ENCODE data around the gene FBXW5.

GRCh38 chr9:136978073-136978864, 33.7 kb upstream of the FBXW5 start:
- TF ChIP-seq, protein P1, sequence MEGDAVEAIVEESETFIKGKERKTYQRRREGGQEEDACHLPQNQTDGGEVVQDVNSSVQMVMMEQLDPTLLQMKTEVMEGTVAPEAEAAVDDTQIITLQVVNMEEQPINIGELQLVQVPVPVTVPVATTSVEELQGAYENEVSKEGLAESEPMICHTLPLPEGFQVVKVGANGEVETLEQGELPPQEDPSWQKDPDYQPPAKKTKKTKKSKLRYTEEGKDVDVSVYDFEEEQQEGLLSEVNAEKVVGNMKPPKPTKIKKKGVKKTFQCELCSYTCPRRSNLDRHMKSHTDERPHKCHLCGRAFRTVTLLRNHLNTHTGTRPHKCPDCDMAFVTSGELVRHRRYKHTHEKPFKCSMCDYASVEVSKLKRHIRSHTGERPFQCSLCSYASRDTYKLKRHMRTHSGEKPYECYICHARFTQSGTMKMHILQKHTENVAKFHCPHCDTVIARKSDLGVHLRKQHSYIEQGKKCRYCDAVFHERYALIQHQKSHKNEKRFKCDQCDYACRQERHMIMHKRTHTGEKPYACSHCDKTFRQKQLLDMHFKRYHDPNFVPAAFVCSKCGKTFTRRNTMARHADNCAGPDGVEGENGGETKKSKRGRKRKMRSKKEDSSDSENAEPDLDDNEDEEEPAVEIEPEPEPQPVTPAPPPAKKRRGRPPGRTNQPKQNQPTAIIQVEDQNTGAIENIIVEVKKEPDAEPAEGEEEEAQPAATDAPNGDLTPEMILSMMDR (IDR thresholded peaks at IDR 0.05), result peak in 1 of 4 experiments; percentile 7
- TF ChIP-seq POLR2A (IDR thresholded peaks at IDR 0.05) (no peak), POLR2AphosphoS5 (IDR thresholded peaks at IDR 0.05) (peak; percentile 6)

All from prostate gland (tissue), 2 donors.